DND-41 (cell line): ENCODE measurements around the gene MAST4.

Experiments
- CTCF ChIP-seq: IDR thresholded peaks from 2 replicates; pipeline ENCODE4 v1.5.1; 2012; ENCODE audit warnings: borderline replicate concordance, low read length, moderate library complexity, mild to moderate bottlenecking; ENCODE audit not compliant: poor library complexity, severe bottlenecking; ENCODE audit errors: extremely low read depth
- EZH2 ChIP-seq: IDR thresholded peaks from 3 replicates; pipeline ENCODE4 v1.6.1; 2012; ENCODE audit warnings: borderline replicate concordance, low read depth, mild to moderate bottlenecking, moderate library complexity, low read length, inconsistent platforms; ENCODE audit not compliant: severe bottlenecking

- TF ChIP-seq CTCF (no peak), EZH2 (no peak)
Measured at GRCh38 chr5:66647146-66647856, 51.1 kb downstream of the MAST4 start.
